Mesothelial cell of epicardium (in vitro differentiated cells): Measurements from ENCODE around the gene TRIM28. TPM values are rescaled to one million over a fixed set of nuclear protein-coding genes. Genes with fewer than 3 reads are reported as not detected.

Source experiments
- DNase-seq, 2 experiments: peaks; one replicate each; pipeline ENCODE4 v3.0.0; 2021; ENCODE audit warnings: low spot score in 2 of 2; ENCODE audit not compliant: unreplicated experiment in 2 of 2
- H3K27ac Mint-ChIP-seq: 2 replicates; pipeline ENCODE4 v1.8.0; 2021; ENCODE audit warnings: mixed read lengths
- H3K27me3 Mint-ChIP-seq: 2 replicates; pipeline ENCODE4 v1.8.0; 2021; ENCODE audit warnings: low read depth, mixed read lengths
- H3K36me3 Mint-ChIP-seq: 2 replicates; pipeline ENCODE4 v1.8.0; 2021; ENCODE audit warnings: mixed read lengths
- H3K4me1 Mint-ChIP-seq: 2 replicates; pipeline ENCODE4 v1.8.0; 2021; ENCODE audit warnings: mixed read lengths
- H3K4me3 Mint-ChIP-seq: 2 replicates; pipeline ENCODE4 v1.8.0; 2021; ENCODE audit warnings: mild to moderate bottlenecking, moderate library complexity, mixed read lengths
- H3K9me3 Mint-ChIP-seq: 2 replicates; pipeline ENCODE4 v1.8.0; 2021; ENCODE audit warnings: mixed read lengths
- CTCF ChIP-seq: fragments of 200-600 bp; sonication (generic); IDR thresholded peaks from one replicate; pipeline ENCODE4 v1.5.0; 2021; ENCODE audit warnings: antibody characterized with exemption; ENCODE audit not compliant: unreplicated experiment
- total RNA-seq: library from RNA; stranded (reverse); gene quantifications from 3 replicates; pipeline ENCODE4 v1.2.1, GENCODE V29; 2021

The TRIM28 gene
- total RNA-seq, 1 donor from 2014 or later, result 577 TPM

- Mint-ChIP-seq H3K36me3 (no peaks in the 10 kb centered on the region), H3K27me3 (no peaks in the 10 kb centered on the region), H3K27ac (peak overlapping the region; percentile 99), H3K4me1 (peaks cover 40% of the 10 kb centered on the region), H3K9me3 (no peaks in the 10 kb centered on the region), H3K4me3 (peak overlapping the region; percentile 92)
- DNase-seq, result peak; percentile 55 to 81
- no peak for TF ChIP-seq CTCF
Measured at GRCh38 chr19:58519087-58519354, 24.8 kb upstream of the TRIM28 start.

GRCh38 chr19:58519355-58520256, 24.3 kb upstream of the TRIM28 start, which contains the start of gene ZBTB45:
Gene ZBTB45 (minus strand): TSS chr19:58519810. CDS start chr19:58517673, 2,137 bp downstream.
- Mint-ChIP-seq H3K9me3 (no peaks in the 10 kb centered on the region), H3K4me3 (peak within 1 kb of the TSS; percentile 92), H3K36me3 (no peaks in the 10 kb centered on the region), H3K4me1 (peaks cover 36% of the 10 kb centered on the region), H3K27me3 (no peaks in the 10 kb centered on the region), H3K27ac (peak within 1 kb of the TSS; percentile 99)
- peak; percentile 71 for TF ChIP-seq CTCF
- DNase-seq, result peak; percentile 82 to 90

GRCh38 chr19:58520257-58520599, 23.6 kb upstream of the TRIM28 start:
- Mint-ChIP-seq H3K27me3 (no peaks in the 10 kb centered on the region), H3K27ac (peak overlapping the region; percentile 99), H3K9me3 (no peaks in the 10 kb centered on the region), H3K4me1 (peaks cover 32% of the 10 kb centered on the region), H3K36me3 (no peaks in the 10 kb centered on the region), H3K4me3 (peak overlapping the region; percentile 92)
- no peak for DNase-seq
- no peak for TF ChIP-seq CTCF

- peak overlapping the region; percentile 75 for H3K27ac Mint-ChIP-seq
Measured at GRCh38 chr19:58521651-58522050, 22.2 kb upstream of the TRIM28 start.

GRCh38 chr19:58522709-58523108, 21.2 kb upstream of the TRIM28 start:
- Mint-ChIP-seq H3K4me3 (no peak overlapping the region), H3K9me3 (no peaks in the 10 kb centered on the region), H3K27ac (no peak overlapping the region), H3K27me3 (no peaks in the 10 kb centered on the region), H3K4me1 (peaks cover 21% of the 10 kb centered on the region), H3K36me3 (no peaks in the 10 kb centered on the region)
- DNase-seq, result no peak
- no peak for TF ChIP-seq CTCF

More at GRCh38 chr19:58521651-58522050, 22.2 kb upstream of the TRIM28 start:
- TF ChIP-seq CTCF, result no peak
- Mint-ChIP-seq H3K36me3 (no peaks in the 10 kb centered on the region), H3K4me3 (peak overlapping the region; percentile 48), H3K4me1 (peaks cover 23% of the 10 kb centered on the region), H3K27me3 (no peaks in the 10 kb centered on the region), H3K9me3 (no peaks in the 10 kb centered on the region)
- DNase-seq, result no peak
